Measurements from ENCODE around the gene NLRC5.

NLRC5 gene

DNA sequence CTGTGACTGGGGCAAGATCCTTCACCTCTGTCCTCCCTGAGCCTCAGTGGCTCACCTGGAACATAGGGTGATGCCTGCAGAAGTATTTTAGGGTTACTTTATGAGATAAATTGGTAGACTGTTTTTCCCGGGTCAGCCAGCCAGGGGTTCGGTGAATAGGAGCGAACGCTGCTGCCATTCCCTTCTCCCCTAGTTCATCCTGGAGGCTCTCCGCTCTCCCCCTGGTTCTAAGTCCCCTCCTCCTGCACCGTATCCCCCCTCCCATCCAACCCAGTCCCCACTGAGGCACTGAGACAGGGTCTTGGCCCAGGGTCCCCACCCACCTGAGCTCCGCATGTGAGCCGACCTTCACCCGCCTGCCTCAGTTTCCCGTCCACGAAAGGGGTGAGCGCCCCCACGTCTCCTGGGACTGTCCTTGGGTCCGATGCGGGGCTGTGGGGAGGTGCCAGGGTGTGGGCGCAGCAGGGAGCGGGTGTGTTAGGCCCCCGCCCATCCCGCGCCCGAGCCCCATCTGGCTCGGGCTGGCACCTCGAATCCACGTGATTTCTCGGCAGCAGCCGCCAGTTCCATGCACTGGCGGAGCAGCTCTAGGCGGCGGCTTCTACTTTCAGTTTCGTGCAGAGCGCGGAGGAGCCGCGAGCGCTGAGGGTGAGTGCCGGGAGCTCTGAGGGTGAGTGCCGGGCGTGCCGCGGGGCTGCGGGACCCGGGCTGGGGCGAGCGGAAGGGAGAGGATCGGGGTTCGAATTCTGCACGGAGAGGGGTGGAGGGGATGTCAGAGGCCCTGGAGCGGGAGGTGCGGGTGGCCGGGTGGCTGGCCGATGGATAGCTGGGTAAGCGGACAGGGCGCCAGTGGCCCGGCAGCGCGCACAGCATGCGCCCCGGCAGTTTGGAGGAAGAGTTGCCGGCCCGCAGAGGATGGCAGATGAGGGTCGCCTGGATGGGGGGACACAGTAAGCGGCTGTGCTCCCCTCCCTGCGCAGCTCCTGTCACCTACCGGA is at the start of gene NLRC5:
NLRC5 (plus strand) TSS at position 610 of the 998 bp plus-strand sequence. CDS start 31,156 bp downstream, outside the sequence.
- DNase-seq (ENCODE audit: extremely low spot score, insufficient read length, low read depth) (peak; percentile 78), FAIRE-seq (peak; percentile 90)

- FAIRE-seq, result no peak
- no peak for DNase-seq (ENCODE audit: extremely low spot score, insufficient read length, low read depth)
Observed at GRCh38 chr16:56939801-56940200, 49.6 kb upstream of the NLRC5 start.

- DNase-seq (ENCODE audit: extremely low spot score, insufficient read length, low read depth) (no peak), FAIRE-seq (peak; percentile 78)
Observed at GRCh38 chr16:56941092-56941491, 48.3 kb upstream of the NLRC5 start.

- FAIRE-seq (peak; percentile 5), DNase-seq (ENCODE audit: extremely low spot score, insufficient read length, low read depth) (no peak)
Observed at GRCh38 chr16:56941856-56942331, 47.5 kb upstream of the NLRC5 start.

GRCh38 chr16:56943761-56944375 is 45.5 kb upstream of the NLRC5 start:
- DNase-seq (ENCODE audit: extremely low spot score, insufficient read length, low read depth), result no peak
- FAIRE-seq, result no peak

GRCh38 chr16:56944954-56945839 is 44.2 kb upstream of the NLRC5 start:
- DNase-seq (ENCODE audit: extremely low spot score, insufficient read length, low read depth) (no peak), FAIRE-seq (peak; percentile 66)

GRCh38 chr16:56945847-56946527 is 43.4 kb upstream of the NLRC5 start:
- FAIRE-seq, result no peak
- DNase-seq (ENCODE audit: extremely low spot score, insufficient read length, low read depth), result no peak

DNA sequence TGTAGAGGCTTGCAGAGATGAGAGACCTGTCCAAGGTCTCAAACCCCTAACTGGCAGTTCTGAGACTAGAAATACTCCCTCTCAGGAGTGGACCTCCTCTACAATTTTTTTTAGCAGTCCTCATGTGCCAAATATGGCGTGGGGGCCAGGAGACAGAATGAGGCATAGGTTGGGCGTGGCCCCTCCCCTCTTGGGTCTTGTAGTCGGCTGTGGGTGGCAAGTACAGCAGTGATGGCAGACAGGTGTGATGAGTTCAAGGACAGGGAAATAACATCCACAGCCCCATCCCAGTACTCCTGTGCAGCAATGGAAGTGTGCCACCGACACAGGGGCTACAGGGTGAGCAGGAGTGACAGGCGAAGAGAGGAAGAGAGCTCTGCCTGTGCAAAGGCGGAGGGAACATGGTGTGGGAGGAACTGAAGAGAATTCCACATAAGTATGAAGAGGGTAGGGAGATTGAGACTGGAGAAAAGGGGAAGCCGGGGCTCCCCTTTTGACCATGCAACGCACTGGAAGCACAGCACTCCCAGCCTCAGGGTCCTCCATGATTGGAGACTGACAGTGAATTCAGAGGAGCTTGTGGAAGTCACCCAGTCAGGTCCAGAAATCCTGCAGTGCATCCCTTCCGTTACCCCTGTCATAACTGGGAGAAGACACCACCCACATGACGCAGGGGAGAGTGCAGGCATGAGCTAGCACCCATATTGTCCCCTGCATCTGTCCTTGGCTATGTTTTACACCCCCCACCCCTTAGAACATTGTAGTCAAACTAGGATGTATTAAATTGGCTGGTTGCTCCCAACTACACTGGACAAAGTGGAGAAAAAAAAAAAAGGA is 42.4 kb upstream of the NLRC5 start:
- FAIRE-seq (no peak), DNase-seq (ENCODE audit: extremely low spot score, insufficient read length, low read depth) (no peak)

DNA sequence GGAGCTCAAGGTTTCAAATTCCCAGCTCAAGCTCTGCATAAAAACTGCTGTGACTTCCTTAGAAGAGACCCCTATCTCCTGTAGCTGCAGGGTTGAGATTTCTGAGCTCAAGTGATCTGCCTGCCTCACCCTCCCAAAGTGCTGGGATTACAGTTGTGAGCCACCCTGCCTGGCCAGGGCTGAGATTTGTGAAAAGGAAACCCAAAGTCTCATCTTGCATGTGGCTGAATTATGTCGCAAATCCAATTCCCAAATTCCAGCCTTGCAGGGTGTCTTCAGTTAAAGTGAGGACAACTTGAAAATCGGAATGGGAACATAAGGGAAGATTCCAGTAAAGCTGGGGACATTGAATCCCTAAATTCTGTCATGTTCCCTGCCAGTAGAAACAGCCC is 41.8 kb upstream of the NLRC5 start:
- DNase-seq (ENCODE audit: extremely low spot score, insufficient read length, low read depth) (no peak), FAIRE-seq (no peak)

DNA sequence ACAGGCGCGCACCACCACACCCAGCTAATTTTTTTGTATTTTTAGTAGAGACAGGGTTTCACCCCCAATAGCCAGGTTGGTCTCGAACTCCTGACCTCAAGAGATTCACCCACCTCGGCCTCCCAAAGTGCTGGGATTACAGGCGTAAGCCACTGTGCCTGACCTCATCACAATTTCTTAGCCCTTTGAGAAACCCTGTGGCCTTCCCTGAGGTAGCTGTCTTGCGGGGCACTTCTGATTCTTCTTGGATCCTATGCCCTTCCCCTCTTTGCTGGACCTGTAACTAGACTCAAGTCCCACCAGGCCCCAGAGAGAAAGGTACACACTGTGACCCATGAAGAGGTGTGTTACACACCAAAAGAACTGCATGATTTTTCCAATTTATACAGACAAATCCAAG is 41.1 kb upstream of the NLRC5 start:
- no peak for FAIRE-seq
- no peak for DNase-seq (ENCODE audit: extremely low spot score, insufficient read length, low read depth)

- no peak for FAIRE-seq
- no peak for DNase-seq (ENCODE audit: extremely low spot score, insufficient read length, low read depth)
Observed at GRCh38 chr16:56950051-56950450, 39.3 kb upstream of the NLRC5 start.

- no peak for FAIRE-seq
- DNase-seq (ENCODE audit: extremely low spot score, insufficient read length, low read depth), result no peak
Observed at GRCh38 chr16:56950455-56950854, 38.9 kb upstream of the NLRC5 start.

DNA sequence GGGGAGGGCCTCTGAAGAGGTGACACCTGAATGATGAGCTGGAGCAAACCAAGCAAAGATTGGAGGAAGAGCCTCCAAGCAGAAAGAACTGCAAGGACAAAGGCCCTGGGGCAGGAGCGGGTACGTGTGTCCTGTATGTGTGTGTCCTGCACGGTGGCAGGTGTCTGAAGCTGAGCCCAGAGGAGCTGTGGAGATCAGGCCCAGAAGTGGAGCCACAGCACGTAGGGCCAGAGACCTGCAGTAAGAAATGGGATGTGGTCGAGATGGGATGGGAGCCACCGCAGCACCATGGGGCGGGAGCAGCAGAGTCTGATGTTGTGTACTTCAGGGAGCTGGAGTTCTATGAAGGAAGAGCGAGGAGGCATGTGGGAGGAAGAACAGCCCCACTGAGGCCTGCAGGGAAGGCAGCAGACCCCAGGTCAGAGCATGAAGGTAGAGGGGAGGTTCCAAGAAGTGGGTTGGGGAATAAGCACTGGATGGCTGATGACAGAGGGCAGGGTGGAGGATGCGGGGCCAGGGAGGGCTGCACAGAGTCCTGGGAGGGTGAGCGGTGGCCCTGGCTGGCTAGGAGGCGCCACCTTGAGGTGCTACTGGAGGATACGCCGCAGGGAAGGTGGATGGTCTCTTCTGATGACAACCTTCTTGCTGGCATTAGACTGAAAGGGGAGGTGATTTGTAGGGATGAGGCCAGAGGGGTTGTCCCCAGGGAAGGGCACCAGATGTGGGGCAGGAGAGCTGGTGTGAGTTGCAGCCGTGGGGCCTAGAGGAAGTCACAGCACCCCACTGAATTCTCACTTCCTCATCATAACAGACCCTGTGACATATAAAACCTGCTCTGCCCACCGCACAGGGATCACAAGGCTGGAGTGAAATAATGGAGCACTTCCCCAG is 38.2 kb upstream of the NLRC5 start:
- peak; percentile 55 for DNase-seq (ENCODE audit: extremely low spot score, insufficient read length, low read depth)
- peak; percentile 89 for FAIRE-seq

DNA sequence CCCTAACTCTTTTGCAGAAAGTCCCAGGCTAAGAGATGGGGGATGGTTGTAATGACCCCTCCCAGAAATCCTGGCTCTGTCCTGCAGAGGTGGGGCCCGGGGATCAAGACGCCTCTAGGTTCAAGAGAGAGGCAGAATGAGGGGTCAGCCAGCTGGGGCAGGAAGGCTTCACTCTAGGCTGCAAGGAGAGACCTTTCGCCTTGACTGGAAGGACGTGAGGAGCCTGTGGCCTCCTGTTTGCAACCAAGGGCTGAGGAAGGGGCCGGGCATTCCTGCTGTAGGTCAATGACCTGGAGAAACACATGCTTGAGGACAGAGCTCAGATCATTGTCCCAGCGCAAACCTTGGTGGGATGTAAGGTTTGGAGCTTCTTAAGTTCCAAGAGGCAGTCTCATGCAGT is 36.4 kb upstream of the NLRC5 start:
- no peak for DNase-seq (ENCODE audit: extremely low spot score, insufficient read length, low read depth)
- no peak for FAIRE-seq

GRCh38 chr16:56956076-56956475 is 33.3 kb upstream of the NLRC5 start:
- DNase-seq (ENCODE audit: extremely low spot score, insufficient read length, low read depth) (no peak), FAIRE-seq (no peak)

DNA sequence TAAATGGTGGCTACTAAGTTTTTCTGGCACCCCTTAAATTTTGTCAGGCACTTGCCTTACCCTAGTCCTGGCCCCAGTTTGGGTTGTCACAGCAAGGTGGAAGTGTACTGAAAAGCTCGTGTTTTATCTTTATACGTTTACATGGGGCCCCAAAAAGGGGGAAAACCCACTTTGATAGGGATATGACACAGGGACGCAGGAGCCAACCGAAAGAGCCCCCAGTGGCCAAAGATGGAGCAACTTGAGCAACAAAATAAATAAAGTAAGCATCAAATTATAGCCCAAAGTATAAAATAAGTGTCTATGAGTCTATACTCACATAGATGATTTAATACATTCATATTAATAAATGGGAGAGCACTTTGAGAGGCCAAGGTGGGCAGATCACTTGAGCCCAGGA is 32.6 kb upstream of the NLRC5 start:
- DNase-seq (ENCODE audit: extremely low spot score, insufficient read length, low read depth), result no peak
- no peak for FAIRE-seq

GRCh38 chr16:56960681-56961281 is 28.6 kb upstream of the NLRC5 start:
- no peak for FAIRE-seq
- DNase-seq (ENCODE audit: extremely low spot score, insufficient read length, low read depth), result no peak
